Muscle of arm (tissue), 12 donors: ENCODE measurements around the gene LIME1. TPM values are rescaled to one million over a fixed set of nuclear protein-coding genes. Genes with fewer than 3 reads are reported as not detected.
A peak's percentile ranks its signal among the peaks of the same experiment; 100 is the strongest.

Experiments used
- DNase-seq: peaks from one replicate; pipeline ENCODE4 v3.0.0-alpha.2; 2013
- polyA plus RNA-seq, 12 donors: library from polyadenylated mRNA; unstranded; fragments of 120-200 nt; gene quantifications; one replicate each; pipeline ENCODE4 v1.2.1, GENCODE V29; 2013; ENCODE audit not compliant: insufficient read length in 12 of 12

The LIME1 gene
- polyA plus RNA-seq, 12 donors: 1.9 to 11.8 (median 3.6) TPM; not detected in 1

GRCh38 chr20:63737945-63738686, 1.7 kb downstream of the LIME1 start:
- DNase-seq: no peak

GRCh38 chr20:63738687-63739129, 2.2 kb downstream of the LIME1 start:
- DNase-seq: peak; percentile 59

GRCh38 chr20:63739130-63740069, 2.9 kb downstream of the LIME1 start, which contains the start of gene SLC2A4RG:
TSS of gene SLC2A4RG (plus strand) at chr20:63739776. CDS start at chr20:63739913, 137 bp downstream.
- peak; percentile 77 for DNase-seq

GRCh38 chr20:63740070-63740626, 3.7 kb downstream of the LIME1 start:
- no peak for DNase-seq

GRCh38 chr20:63740627-63741353, 4.3 kb downstream of the LIME1 start:
- DNase-seq: peak; percentile 93

GRCh38 chr20:63741354-63741675, 4.9 kb downstream of the LIME1 start:
- DNase-seq: no peak

GRCh38 chr20:63741676-63742380, 5.4 kb downstream of the LIME1 start:
- DNase-seq: no peak

- DNase-seq: no peak
Measured at GRCh38 chr20:63742381-63743024, 6.0 kb downstream of the LIME1 start.

- no peak for DNase-seq
Measured at GRCh38 chr20:63743210-63743970, 6.9 kb downstream of the LIME1 start.

- DNase-seq: no peak
Measured at GRCh38 chr20:63744158-63744557, 7.7 kb downstream of the LIME1 start.

- DNase-seq: no peak
Measured at GRCh38 chr20:63744574-63745423, 8.3 kb downstream of the LIME1 start.

GRCh38 chr20:63745424-63745805, 9.0 kb downstream of the LIME1 start:
- no peak for DNase-seq

- no peak for DNase-seq
Measured at GRCh38 chr20:63745961-63746731, 9.7 kb downstream of the LIME1 start.

GRCh38 chr20:63746751-63747315, 10.4 kb downstream of the LIME1 start:
- DNase-seq: no peak

GRCh38 chr20:63747622-63748069, 11.2 kb downstream of the LIME1 start:
- DNase-seq: no peak

- no peak for DNase-seq
Measured at GRCh38 chr20:63748070-63748933, 11.8 kb downstream of the LIME1 start.

GRCh38 chr20:63748934-63749270, 12.4 kb downstream of the LIME1 start:
- DNase-seq: no peak
